DND-41 (cell line): ENCODE measurements around the gene PPP1R3D.

ENCODE experiments used
- ATAC-seq: fragments of 200-7000 bp; cut with Tn5 transposase; 3 replicates; pipeline ENCODE4 v1.9.1; 2021; ENCODE audit warnings: low read depth; ENCODE audit not compliant: insufficient read depth
- DNase-seq: peaks from one replicate; pipeline ENCODE4 v3.0.0-alpha.2; 2020
- H2AFZ ChIP-seq: 2 replicates; pipeline ENCODE4 v1.6.0; 2012; ENCODE audit warnings: low read depth, low read length
- H3K27ac ChIP-seq: 2 replicates; pipeline ENCODE4 v1.5.1; 2012; ENCODE audit warnings: low read length, inconsistent platforms
- H3K27me3 ChIP-seq: fragments of 200-600 bp; sonication (generic); 2 replicates; pipeline ENCODE4 v1.6.0; 2012; ENCODE audit warnings: low read length, mild to moderate bottlenecking, inconsistent platforms; ENCODE audit not compliant: insufficient read depth, poor library complexity
- H3K36me3 ChIP-seq: 2 replicates; pipeline ENCODE4 v1.5.1; 2012; ENCODE audit warnings: low read length, inconsistent platforms; ENCODE audit not compliant: insufficient read depth
- H3K4me1 ChIP-seq: 2 replicates; pipeline ENCODE4 v1.5.1; 2012; ENCODE audit warnings: mild to moderate bottlenecking, low read length; ENCODE audit not compliant: insufficient read depth
- H3K4me2 ChIP-seq: 2 replicates; pipeline ENCODE4 v1.6.0; 2012; ENCODE audit warnings: mild to moderate bottlenecking, moderate library complexity, low read length, inconsistent platforms; ENCODE audit not compliant: insufficient read depth
- H3K4me3 ChIP-seq, 2 experiments: fragments of 200-600 bp in 1 of 2; shearing (Covaris generic) in 1 of 2; 2 replicates each; pipeline ENCODE4 v1.5.1; 2012 to 2016; ENCODE audit warnings: inconsistent platforms in 2 of 2, low read length in 2 of 2, mild to moderate bottlenecking in 2 of 2, low read depth in 1 of 2, moderate library complexity in 1 of 2
- H3K79me2 ChIP-seq: 2 replicates; pipeline ENCODE4 v1.6.0; 2012; ENCODE audit warnings: low read length, inconsistent platforms; ENCODE audit not compliant: insufficient read depth
- H3K9ac ChIP-seq: 2 replicates; pipeline ENCODE4 v1.6.0; 2012; ENCODE audit warnings: low read depth, mild to moderate bottlenecking, inconsistent platforms, low read length, moderate library complexity
- H3K9me3 ChIP-seq: 2 replicates; pipeline ENCODE4 v1.5.1; 2012; ENCODE audit warnings: low read length, moderate library complexity, mild to moderate bottlenecking, inconsistent platforms; ENCODE audit not compliant: insufficient read depth, severe bottlenecking
- H4K20me1 ChIP-seq: 2 replicates; pipeline ENCODE4 v1.6.0; 2012; ENCODE audit warnings: low read length; ENCODE audit not compliant: insufficient read depth
- CTCF ChIP-seq: IDR thresholded peaks from 2 replicates; pipeline ENCODE4 v1.5.1; 2012; ENCODE audit warnings: borderline replicate concordance, low read length, moderate library complexity, mild to moderate bottlenecking; ENCODE audit not compliant: poor library complexity, severe bottlenecking; ENCODE audit errors: extremely low read depth
- EZH2 ChIP-seq: IDR thresholded peaks from 3 replicates; pipeline ENCODE4 v1.6.1; 2012; ENCODE audit warnings: borderline replicate concordance, low read depth, mild to moderate bottlenecking, moderate library complexity, low read length, inconsistent platforms; ENCODE audit not compliant: severe bottlenecking

PPP1R3D gene

GRCh38 chr20:59939052-59939878 lies 840 bp downstream of the PPP1R3D start:
- Histone ChIP-seq H3K9ac (peak overlapping the region; percentile 73), H3K4me1 (peaks cover 25% of the 10 kb centered on the region), H3K4me3 (peak overlapping the region; percentile 31 to 71; a peak in 3 of 4 replicates), H3K27ac (no peak overlapping the region; the same call in 1 of the 2 replicates), H3K36me3 (peaks cover 22% of the 10 kb centered on the region), H3K4me2 (peak overlapping the region; percentile 68), H2AFZ (peak overlapping the region; percentile 98), H4K20me1 (no peaks in the 10 kb centered on the region), H3K79me2 (peaks cover 19% of the 10 kb centered on the region), H3K27me3 (no peaks in the 10 kb centered on the region), H3K9me3 (no peaks in the 10 kb centered on the region)
- ATAC-seq (no peak), DNase-seq (no peak)
- TF ChIP-seq EZH2 (no peak), CTCF (no peak)

GRCh38 chr20:59938696-59939051 lies 1.4 kb downstream of the PPP1R3D start:
- Histone ChIP-seq H3K36me3 (peaks cover 16% of the 10 kb centered on the region), H2AFZ (no peak overlapping the region), H3K4me3 (no peak overlapping the region), H3K4me1 (peaks cover 25% of the 10 kb centered on the region), H3K27me3 (no peaks in the 10 kb centered on the region), H3K9me3 (no peaks in the 10 kb centered on the region), H3K27ac (no peak overlapping the region), H3K9ac (0 out of 2 replicates have a peak overlapping the region, but pooled peaks have one; percentile 2), H4K20me1 (no peaks in the 10 kb centered on the region), H3K79me2 (peaks cover 19% of the 10 kb centered on the region), H3K4me2 (peak overlapping the region; percentile 68; the same call in 1 of the 2 replicates)
- DNase-seq (no peak), ATAC-seq (no peak)
- TF ChIP-seq EZH2 (no peak), CTCF (no peak)

GRCh38 chr20:59938221-59938620 lies 1.9 kb downstream of the PPP1R3D start:
- DNase-seq (no peak), ATAC-seq (no peak)
- no peak for TF ChIP-seq CTCF
- no peak for TF ChIP-seq EZH2
- Histone ChIP-seq H3K9ac (no peak overlapping the region), H3K27me3 (no peaks in the 10 kb centered on the region), H3K36me3 (peaks cover 11% of the 10 kb centered on the region; the same call in 1 of the 2 replicates), H3K4me1 (peaks cover 25% of the 10 kb centered on the region), H3K4me3 (no peak overlapping the region), H3K9me3 (no peaks in the 10 kb centered on the region), H4K20me1 (no peaks in the 10 kb centered on the region), H3K4me2 (no peak overlapping the region), H3K79me2 (peaks cover 19% of the 10 kb centered on the region), H3K27ac (no peak overlapping the region), H2AFZ (no peak overlapping the region)
